ENCODE results near the gene RPRD1A.
"Not testable (repeated sequence)": the region's sequence is repeated elsewhere in the genome, so short reads cannot be mapped to it uniquely, and the experiment has no call there.

- not testable (repeated sequence) for TF ChIP-seq CTCF (IDR thresholded peaks at IDR 0.05; ENCODE audit: insufficient read depth, low read length); GABPA (IDR thresholded peaks at IDR 0.05; ENCODE audit: low read depth); REST (IDR thresholded peaks at IDR 0.05; ENCODE audit: insufficient replicate concordance, low read depth); POLR2AphosphoS5 (IDR thresholded peaks at IDR 0.05; ENCODE audit: low read depth)
These were observed 13.8 kb upstream of the RPRD1A start for GRCh38 chr18:36081118-36081517.

Measured in HL-60 (cell line).